Neural cell (in vitro differentiated cells): ENCODE results near the gene HS3ST3A1. TPM values are rescaled to one million over a fixed set of nuclear protein-coding genes. Genes with fewer than 3 reads are reported as not detected.

Experiments
- H2AFZ ChIP-seq: fragments of 200-600, 300-800 bp; sonication (generic), shearing (Covaris generic); 2 replicates; pipeline ENCODE4 v1.6.0; 2014; ENCODE audit warnings: low read depth, mild to moderate bottlenecking, antibody characterized with exemption, low read length, moderate library complexity
- H3F3A ChIP-seq: fragments of 200-600 bp; shearing (Covaris generic); 2 replicates; pipeline ENCODE4 v1.6.1; 2016; ENCODE audit warnings: mild to moderate bottlenecking, moderate library complexity, mixed read lengths, antibody characterized with exemption, low read length; ENCODE audit not compliant: insufficient read depth, poor library complexity, severe bottlenecking
- H3K27ac ChIP-seq: fragments of 200-600, 300-800 bp; sonication (generic), shearing (Covaris generic); 2 replicates; pipeline ENCODE4 v1.5.1; 2014; ENCODE audit warnings: mild to moderate bottlenecking, low read length, moderate library complexity
- H3K27me3 ChIP-seq: fragments of 300-800, 200-600 bp; sonication (generic), shearing (Covaris generic); 2 replicates; pipeline ENCODE4 v1.6.0; 2014; ENCODE audit warnings: mild to moderate bottlenecking, low read depth, low read length, moderate library complexity; ENCODE audit not compliant: insufficient read depth
- H3K36me3 ChIP-seq: fragments of 300-800, 200-600 bp; sonication (generic), shearing (Covaris generic); 2 replicates; pipeline ENCODE4 v1.5.1; 2014; ENCODE audit warnings: mild to moderate bottlenecking, antibody characterized with exemption, low read length, moderate library complexity; ENCODE audit not compliant: insufficient read depth
- H3K4me2 ChIP-seq: fragments of 300-800, 200-600 bp; sonication (generic), shearing (Covaris generic); 2 replicates; pipeline ENCODE4 v1.6.0; 2014; ENCODE audit warnings: mild to moderate bottlenecking, low read length
- H3K4me3 ChIP-seq: fragments of 300-800, 200-600 bp; sonication (generic), shearing (Covaris generic); 2 replicates; pipeline ENCODE4 v1.5.1; 2014; ENCODE audit warnings: mild to moderate bottlenecking, low read length, moderate library complexity
- H3K79me2 ChIP-seq: fragments of 200-600 bp; shearing (Covaris generic); replicated peaks from 2 replicates; pipeline ENCODE4 v1.6.0; 2014; ENCODE audit warnings: mild to moderate bottlenecking, low read length, moderate library complexity; ENCODE audit not compliant: insufficient read depth
- H3K9ac ChIP-seq: fragments of 300-800, 200-600 bp; sonication (generic), shearing (Covaris generic); 2 replicates; pipeline ENCODE4 v1.6.1; 2016; ENCODE audit warnings: mild to moderate bottlenecking, low read length, mixed read lengths
- H3K9me2 ChIP-seq: fragments of 200-600 bp; shearing (Covaris generic); 2 replicates; pipeline ENCODE4 v1.6.1; 2016; ENCODE audit warnings: mild to moderate bottlenecking, low read length, mixed read lengths; ENCODE audit not compliant: insufficient read depth
- H3K9me3 ChIP-seq: fragments of 200-600, 300-800 bp; sonication (generic), shearing (Covaris generic); 2 replicates; pipeline ENCODE4 v1.6.1; 2016; ENCODE audit warnings: mild to moderate bottlenecking, mixed run types, low read length, moderate library complexity, mixed read lengths
- H4K20me1 ChIP-seq: fragments of 200-600 bp; shearing (Covaris generic); 2 replicates; pipeline ENCODE4 v1.6.1; 2016; ENCODE audit warnings: mild to moderate bottlenecking, mixed run types; ENCODE audit not compliant: insufficient read depth
- CTCF ChIP-seq: fragments of 450-650 bp; IDR thresholded peaks from 2 replicates; pipeline ENCODE4 v1.5.1; 2014; ENCODE audit warnings: antibody characterized with exemption, mild to moderate bottlenecking, moderate library complexity; ENCODE audit not compliant: poor library complexity, severe bottlenecking
- EP300 ChIP-seq: fragments of 450-650 bp; conservative IDR thresholded peaks from 2 replicates; pipeline ENCODE4 v1.6.1; 2014; ENCODE audit warnings: antibody characterized with exemption, mild to moderate bottlenecking, moderate library complexity; ENCODE audit not compliant: poor library complexity, severe bottlenecking
- EZH2 ChIP-seq: fragments of 200-600, 300-800 bp; shearing (Covaris generic), sonication (generic); IDR thresholded peaks from 2 replicates; pipeline ENCODE4 v1.6.1; 2014; ENCODE audit warnings: antibody characterized with exemption, low read length, borderline replicate concordance, mild to moderate bottlenecking; ENCODE audit not compliant: insufficient read depth, poor library complexity, severe bottlenecking
- MXI1 ChIP-seq: fragments of 450-650 bp; conservative IDR thresholded peaks from 2 replicates; pipeline ENCODE4 v1.6.1; 2014; ENCODE audit warnings: antibody characterized with exemption, mild to moderate bottlenecking; ENCODE audit not compliant: poor library complexity, severe bottlenecking
- POLR2AphosphoS5 ChIP-seq: IDR thresholded peaks from 2 replicates; pipeline ENCODE4 v1.6.1; 2012
- RAD21 ChIP-seq: fragments of 450-650 bp; conservative IDR thresholded peaks from 2 replicates; pipeline ENCODE4 v1.6.1; 2014; ENCODE audit warnings: antibody characterized with exemption, mild to moderate bottlenecking, moderate library complexity
- REST ChIP-seq: IDR thresholded peaks from 2 replicates; pipeline ENCODE4 v1.6.1; 2012; ENCODE audit warnings: borderline replicate concordance
- SMC3 ChIP-seq: fragments of 450-650 bp; conservative IDR thresholded peaks from 2 replicates; pipeline ENCODE4 v1.6.1; 2014; ENCODE audit warnings: antibody characterized with exemption, mild to moderate bottlenecking, moderate library complexity; ENCODE audit not compliant: poor library complexity
- TAF1 ChIP-seq: IDR thresholded peaks from 2 replicates; pipeline ENCODE4 v1.6.1; 2012; ENCODE audit warnings: low read depth
- polyA plus RNA-seq: library from polyadenylated mRNA; depleted of rRNA; stranded (reverse); fragments of >200 nt; gene quantifications from 2 replicates; pipeline ENCODE4 v1.2.3, GENCODE V29; 2014

Gene HS3ST3A1
- polyA plus RNA-seq, 1 donor from 2014 or later, result 0.56 TPM

DNA sequence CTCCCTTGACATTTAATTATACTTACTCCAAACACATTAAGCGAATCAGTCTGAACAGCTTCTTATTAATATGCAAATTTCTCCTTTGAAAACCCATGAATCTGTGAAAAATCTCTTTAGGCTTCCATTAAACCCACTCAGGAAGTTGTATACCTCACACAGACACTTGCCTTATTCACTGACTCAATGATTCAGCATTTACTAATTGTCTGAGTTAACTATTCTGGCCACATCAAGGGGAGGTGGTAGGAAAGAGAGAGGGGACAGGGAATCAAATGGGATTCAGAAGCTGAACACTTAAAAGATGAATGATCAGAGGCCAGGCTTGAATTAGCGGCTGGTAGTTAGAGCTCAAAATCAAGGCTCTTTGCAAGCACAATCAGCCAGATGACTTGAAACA is 70.0 kb downstream of the HS3ST3A1 start:
- Histone ChIP-seq H2AFZ (no peak overlapping the region), H3K36me3 (no peaks in the 10 kb centered on the region), H3K4me3 (no peak overlapping the region), H3K27me3 (no peaks in the 10 kb centered on the region), H3K4me2 (no peak overlapping the region), H3K27ac (no peak overlapping the region), H3K9me2 (no peaks in the 10 kb centered on the region), H4K20me1 (no peaks in the 10 kb centered on the region), H3K9ac (no peak overlapping the region), H3K9me3 (no peaks in the 10 kb centered on the region), H3F3A (no peaks in the 10 kb centered on the region), H3K79me2 (no peaks in the 10 kb centered on the region)
- TF ChIP-seq EP300, result no peak
- no peak for TF ChIP-seq POLR2AphosphoS5
- TF ChIP-seq RAD21, result no peak
- no peak for TF ChIP-seq REST
- TF ChIP-seq EZH2, result no peak

DNA sequence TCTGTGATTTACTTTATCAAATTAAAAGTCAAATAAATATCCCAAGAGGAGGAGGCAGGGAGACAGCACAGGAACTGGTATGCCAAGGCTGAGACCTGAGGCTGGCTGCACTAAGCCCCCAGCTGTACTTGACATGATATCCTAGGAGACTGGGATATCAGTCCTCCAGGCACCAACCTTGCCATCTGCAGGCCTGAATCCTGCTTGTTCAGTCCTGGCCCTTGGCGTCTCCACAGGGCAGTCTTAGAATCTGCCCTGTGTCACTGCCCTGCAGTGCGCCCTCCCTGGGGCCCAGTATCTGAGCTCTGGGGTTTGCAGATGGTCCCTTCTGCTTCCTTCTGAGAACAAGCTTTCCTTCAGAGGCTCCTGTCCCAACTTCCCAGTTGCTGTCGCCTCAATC is 75.9 kb downstream of the HS3ST3A1 start:
- Histone ChIP-seq H4K20me1 (no peaks in the 10 kb centered on the region), H3F3A (no peaks in the 10 kb centered on the region), H3K4me3 (no peak overlapping the region), H3K36me3 (no peaks in the 10 kb centered on the region), H3K4me2 (no peak overlapping the region), H3K27ac (no peak overlapping the region), H3K9me2 (no peaks in the 10 kb centered on the region), H3K27me3 (no peaks in the 10 kb centered on the region), H3K79me2 (no peaks in the 10 kb centered on the region), H2AFZ (no peak overlapping the region), H3K9ac (no peak overlapping the region), H3K9me3 (no peaks in the 10 kb centered on the region)
- TF ChIP-seq SMC3 (no peak), POLR2AphosphoS5 (no peak), TAF1 (no peak), REST (no peak), RAD21 (no peak), MXI1 (no peak), CTCF (no peak), EP300 (no peak), EZH2 (no peak)
